B cell (primary cell): Measurements from ENCODE around the gene FBN2. TPM values are rescaled to one million over a fixed set of nuclear protein-coding genes. Genes with fewer than 3 reads are reported as not detected.

Experiments
- ATAC-seq: fragments of 200-7000 bp; cut with Tn5 transposase; one replicate; pipeline ENCODE4 v1.10.0; 2021; ENCODE audit warnings: low read depth, mild to moderate bottlenecking, moderate number of reproducible peaks, moderate library complexity
- CTCF ChIA-PET: fragments of 350-600 bp; sonication (Branson Sonifier 250); formaldehyde crosslinking; loops from one replicate; lab custom pipeline; 2021; ENCODE audit warnings: antibody characterized with exemption, inconsistent platforms; lab: Charles Lee
- POLR2A ChIA-PET: fragments of 350-600 bp; sonication (Branson Sonifier 250); formaldehyde crosslinking; loops from one replicate; lab custom pipeline; 2021; ENCODE audit warnings: antibody characterized with exemption; lab: Charles Lee
- DNase-seq: peaks from one replicate; pipeline ENCODE4 v3.0.0; 2013
- H2AFZ ChIP-seq: 2 replicates; pipeline ENCODE4 v1.6.1; 2012; ENCODE audit warnings: mild to moderate bottlenecking, low read depth, low read length; ENCODE audit not compliant: insufficient read depth, poor library complexity, severe bottlenecking
- H3K27ac ChIP-seq, 2 donors: 1 replicate in 1 of 2; 2 replicates in 1 of 2; pipeline ENCODE4 v1.5.1; 2012 to 2013; ENCODE audit warnings: low read length in 2 of 2, mild to moderate bottlenecking in 2 of 2, moderate library complexity in 1 of 2
- H3K27me3 ChIP-seq, 4 experiments: fragments of 200-600 bp in 1 of 4; sonication (generic) in 1 of 4; replicated peaks in 1 of 4; 1 replicate in 2 of 4; 2 replicates in 2 of 4; pipeline versions ENCODE4 v1.6.1 to v1.7.0; 2013 to 2016; ENCODE audit warnings: low read length in 3 of 4, mild to moderate bottlenecking in 2 of 4, mixed read lengths in 1 of 4, moderate library complexity in 1 of 4; ENCODE audit not compliant: insufficient read depth in 4 of 4, control insufficient read depth in 3 of 4; ENCODE audit errors: control extremely low read depth in 1 of 4
- H3K36me3 ChIP-seq, 2 experiments: replicated peaks in 1 of 2; 1 replicate in 1 of 2; 2 replicates in 1 of 2; pipeline versions ENCODE4 v1.6.1 to v1.7.1; 2013; ENCODE audit warnings: low read length in 1 of 2; ENCODE audit not compliant: insufficient read depth in 2 of 2, control insufficient read depth in 1 of 2; ENCODE audit errors: control extremely low read depth in 1 of 2, extremely low read depth in 1 of 2
- H3K4me1 ChIP-seq, 2 donors: fragments of 200-600 bp in 1 of 2; sonication (generic) in 1 of 2; 1 replicate in 1 of 2; 2 replicates in 1 of 2; pipeline versions ENCODE4 v1.5.1 to v1.6.1; 2013 to 2017; ENCODE audit warnings: low read length in 2 of 2; ENCODE audit not compliant: control insufficient read depth in 2 of 2, insufficient read depth in 2 of 2
- H3K4me2 ChIP-seq: replicated peaks from 2 replicates; pipeline ENCODE3; 2012; ENCODE audit warnings: mild to moderate bottlenecking, low read depth, low read length; ENCODE audit not compliant: poor library complexity, severe bottlenecking
- H3K4me3 ChIP-seq, 5 experiments: fragments of 200-600 bp in 1 of 5; sonication (generic) in 1 of 5; 1 replicate in 3 of 5; 2 replicates in 2 of 5; pipeline versions ENCODE4 v1.5.1 to v1.7.0; 2011 to 2016; ENCODE audit warnings: low read length in 4 of 5, mild to moderate bottlenecking in 4 of 5, low read depth in 2 of 5, control low read depth in 1 of 5, moderate library complexity in 1 of 5; ENCODE audit not compliant: insufficient read depth in 1 of 5; ENCODE audit errors: control extremely low read depth in 1 of 5, extremely low read depth in 1 of 5
- H3K79me2 ChIP-seq: fragments of 200-600 bp; sonication (generic); one replicate; pipeline ENCODE4 v1.6.0; 2016; ENCODE audit warnings: low read length; ENCODE audit not compliant: control insufficient read depth, insufficient read depth
- H3K9ac ChIP-seq: fragments of 200-600 bp; sonication (generic); 2 replicates; pipeline ENCODE4 v1.6.1; 2017; ENCODE audit warnings: mild to moderate bottlenecking, low read length, moderate library complexity
- H3K9me3 ChIP-seq, 3 donors: one replicate each; pipeline versions ENCODE4 v1.6.1 to v1.7.1; 2013; ENCODE audit warnings: low read length in 2 of 3; ENCODE audit not compliant: control insufficient read depth in 2 of 3, insufficient read depth in 1 of 3; ENCODE audit errors: control extremely low read depth in 1 of 3
- H4K20me1 ChIP-seq: 2 replicates; pipeline ENCODE4 v1.6.0; 2012; ENCODE audit warnings: mild to moderate bottlenecking, low read length; ENCODE audit not compliant: insufficient read depth, control insufficient read depth, poor library complexity, severe bottlenecking
- H3K27ac Mint-ChIP-seq: one replicate; pipeline ENCODE4 v1.8.0; 2021; ENCODE audit warnings: mixed read lengths
- H3K27me3 Mint-ChIP-seq: one replicate; pipeline ENCODE4 v1.8.0; 2021; ENCODE audit warnings: mixed read lengths
- H3K4me1 Mint-ChIP-seq: one replicate; pipeline ENCODE4 v1.8.0; 2021; ENCODE audit warnings: mixed read lengths
- H3K4me3 Mint-ChIP-seq: one replicate; pipeline ENCODE4 v1.8.0; 2021; ENCODE audit warnings: mixed read lengths
- H3K9me3 Mint-ChIP-seq: one replicate; pipeline ENCODE4 v1.8.0; 2022; ENCODE audit warnings: mixed read lengths; ENCODE audit not compliant: insufficient read depth
- EZH2 ChIP-seq: IDR thresholded peaks from 2 replicates; pipeline ENCODE4 v1.6.1; 2012; ENCODE audit warnings: borderline replicate concordance, low read depth, mild to moderate bottlenecking, moderate library complexity, low read length; ENCODE audit not compliant: insufficient read depth, poor library complexity, severe bottlenecking
- WGBS: methylation state at CpG from one replicate; pipeline ENCODE4 v1.1.5; 2013; ENCODE audit warnings: missing lambda C conversion rate; ENCODE audit not compliant: insufficient coverage; 5-methylcytosine and 5-hydroxymethylcytosine counted together
- intact Hi-C: fragments of 100-400 bp; cut with micrococcal nuclease; formaldehyde crosslinking; loops from one replicate; pipeline ENCODE4 v1.10.0; 2022
- polyA plus RNA-seq: library from polyadenylated mRNA; depleted of rRNA; stranded (reverse); fragments of >200 nt; gene quantifications from 2 replicates; pipeline ENCODE4 v1.2.3, GENCODE V29; 2012
- total RNA-seq, 2 donors: library from RNA; stranded (reverse); fragments of 120-200 nt in 1 of 2; gene quantifications; 1 replicate in 1 of 2; 2 replicates in 1 of 2; pipeline versions ENCODE4 v1.2.3 to v1.2.4, GENCODE V29; 2013 to 2022
- TF ChIP-seq, protein P1 (sequence below): fragments of 200-600 bp; IDR thresholded peaks from one replicate; pipeline ENCODE4 v1.8.0; 2022; ENCODE audit warnings: antibody characterized with exemption, mild to moderate bottlenecking

FBN2 gene
- total and polyA plus RNA-seq, 2 donors (not counting 1 experiment from before 2014, with no cell fraction given), result 0.03 TPM; not detected in 1

GRCh38 chr5:128480158-128480557, 57.9 kb downstream of the FBN2 start:
- TF ChIP-seq, protein P1, sequence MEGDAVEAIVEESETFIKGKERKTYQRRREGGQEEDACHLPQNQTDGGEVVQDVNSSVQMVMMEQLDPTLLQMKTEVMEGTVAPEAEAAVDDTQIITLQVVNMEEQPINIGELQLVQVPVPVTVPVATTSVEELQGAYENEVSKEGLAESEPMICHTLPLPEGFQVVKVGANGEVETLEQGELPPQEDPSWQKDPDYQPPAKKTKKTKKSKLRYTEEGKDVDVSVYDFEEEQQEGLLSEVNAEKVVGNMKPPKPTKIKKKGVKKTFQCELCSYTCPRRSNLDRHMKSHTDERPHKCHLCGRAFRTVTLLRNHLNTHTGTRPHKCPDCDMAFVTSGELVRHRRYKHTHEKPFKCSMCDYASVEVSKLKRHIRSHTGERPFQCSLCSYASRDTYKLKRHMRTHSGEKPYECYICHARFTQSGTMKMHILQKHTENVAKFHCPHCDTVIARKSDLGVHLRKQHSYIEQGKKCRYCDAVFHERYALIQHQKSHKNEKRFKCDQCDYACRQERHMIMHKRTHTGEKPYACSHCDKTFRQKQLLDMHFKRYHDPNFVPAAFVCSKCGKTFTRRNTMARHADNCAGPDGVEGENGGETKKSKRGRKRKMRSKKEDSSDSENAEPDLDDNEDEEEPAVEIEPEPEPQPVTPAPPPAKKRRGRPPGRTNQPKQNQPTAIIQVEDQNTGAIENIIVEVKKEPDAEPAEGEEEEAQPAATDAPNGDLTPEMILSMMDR, result no peak
- no peak for TF ChIP-seq EZH2
- ChIA-PET POLR2A (no interaction called here), CTCF (no interaction called here)
- H4K20me1 ChIP-seq, result no peaks in the 10 kb centered on the region
- no peaks in the 10 kb centered on the region for H3K27me3 ChIP-seq
- H2AFZ ChIP-seq, result no peak overlapping the region
- no peak overlapping the region for H3K4me3 ChIP-seq
- DNase-seq, result no peak
- no peaks in the 10 kb centered on the region for H3K4me1 ChIP-seq
- no peak overlapping the region for H3K27ac Mint-ChIP-seq
- H3K4me3 Mint-ChIP-seq, result no peak overlapping the region
- H3K27me3 Mint-ChIP-seq, result no peaks in the 10 kb centered on the region
- no peaks in the 10 kb centered on the region for H3K4me1 Mint-ChIP-seq
- no peak overlapping the region for H3K27ac ChIP-seq
- H3K79me2 ChIP-seq, result no peaks in the 10 kb centered on the region
- WGBS, result no CpG with 5 or more reads among the region's 1 CpG
- intact Hi-C loops, result no loop called here
- no peak overlapping the region for H3K4me2 ChIP-seq
- no peaks in the 10 kb centered on the region for H3K9me3 Mint-ChIP-seq
- no peak for ATAC-seq
- H3K36me3 ChIP-seq, result no peaks in the 10 kb centered on the region
- H3K9ac ChIP-seq, result no peak overlapping the region
- H3K9me3 ChIP-seq, result no peaks in the 10 kb centered on the region

GRCh38 chr5:128478386-128479368, 59.4 kb downstream of the FBN2 start:
- no peak for TF ChIP-seq EZH2
- TF ChIP-seq, protein P1, result no peak
- Mint-ChIP-seq H3K27me3 (no peaks in the 10 kb centered on the region), H3K4me3 (no peak overlapping the region), H3K27ac (no peak overlapping the region), H3K4me1 (no peaks in the 10 kb centered on the region), H3K9me3 (no peaks in the 10 kb centered on the region)
- ATAC-seq (no peak), DNase-seq (no peak)
- Histone ChIP-seq H3K36me3 (no peaks in the 10 kb centered on the region), H2AFZ (no peak overlapping the region), H3K9me3 (no peaks in the 10 kb centered on the region), H3K79me2 (no peaks in the 10 kb centered on the region), H3K27me3 (no peaks in the 10 kb centered on the region), H3K4me3 (no peak overlapping the region), H3K4me2 (no peak overlapping the region), H4K20me1 (no peaks in the 10 kb centered on the region), H3K9ac (no peak overlapping the region), H3K4me1 (no peaks in the 10 kb centered on the region), H3K27ac (no peak overlapping the region)
- WGBS, result 80% methylated on average over 1 of the region's 6 CpGs
- ChIA-PET POLR2A (no interaction called here), CTCF (no interaction called here)
- intact Hi-C loops, result no loop called here
